GF-D8 (cell line): ENCODE data around the gene C1QTNF4.

Experiments
- DNase-seq: peaks from one replicate; lab custom pipeline; 2025; lab: John Stamatoyannopoulos, UW

Gene C1QTNF4

GRCh38 chr11:47592970-47593369, 1.2 kb downstream of the C1QTNF4 start:
- no peak for DNase-seq

- no peak for DNase-seq
Observed at GRCh38 chr11:47592251-47592650, 2.0 kb downstream of the C1QTNF4 start.

- DNase-seq = peak; percentile 58
Observed at GRCh38 chr11:47591764-47592163, 2.4 kb downstream of the C1QTNF4 start.

- no peak for DNase-seq
Observed at GRCh38 chr11:47589977-47590861, 4.0 kb downstream of the C1QTNF4 start.

- no peak for DNase-seq
Observed at GRCh38 chr11:47589584-47589976, 4.6 kb downstream of the C1QTNF4 start.

GRCh38 chr11:47589118-47589517, 5.1 kb downstream of the C1QTNF4 start:
- no peak for DNase-seq

- peak; percentile 14 for DNase-seq
Observed at GRCh38 chr11:47587723-47588326, 6.4 kb downstream of the C1QTNF4 start.

- no peak for DNase-seq
Observed at GRCh38 chr11:47587039-47587716, 7.0 kb downstream of the C1QTNF4 start.

GRCh38 chr11:47586098-47586855, 7.9 kb downstream of the C1QTNF4 start, which contains the start of gene FAM180B:
Gene FAM180B, plus strand, starts transcription at chr11:47586678. Its CDS starts 91 bp downstream, at chr11:47586769.
- DNase-seq = no peak

GRCh38 chr11:47583844-47584243, 10.4 kb downstream of the C1QTNF4 start:
- no peak for DNase-seq

- peak; percentile 3 for DNase-seq
Observed at GRCh38 chr11:47578524-47579494, 15.4 kb downstream of the C1QTNF4 start, which contains the start of the genes KBTBD4 and NDUFS3. Gene KBTBD4, minus strand, starts transcription at chr11:47578970. Its CDS starts 19 bp downstream, at chr11:47578951. Gene NDUFS3, plus strand, starts transcription at chr11:47579074. Its CDS starts 18 bp downstream, at chr11:47579092.

- no peak for DNase-seq
Observed at GRCh38 chr11:47577460-47578041, 16.7 kb downstream of the C1QTNF4 start.

GRCh38 chr11:47573321-47573720, 20.9 kb downstream of the C1QTNF4 start:
- no peak for DNase-seq

- no peak for DNase-seq
Observed at GRCh38 chr11:47572715-47573255, 21.4 kb downstream of the C1QTNF4 start.

GRCh38 chr11:47571895-47572294, 22.3 kb downstream of the C1QTNF4 start:
- DNase-seq = no peak

- no peak for DNase-seq
Observed at GRCh38 chr11:47571357-47571729, 22.9 kb downstream of the C1QTNF4 start.

- DNase-seq = no peak
Observed at GRCh38 chr11:47570651-47571356, 23.4 kb downstream of the C1QTNF4 start.

GRCh38 chr11:47569646-47570045, 24.6 kb downstream of the C1QTNF4 start:
- DNase-seq = no peak

GRCh38 chr11:47566149-47566698, 28.0 kb downstream of the C1QTNF4 start:
- DNase-seq = no peak
